K562 (cell line): ENCODE results near the gene LZTR1. TPM values are rescaled to one million over a fixed set of nuclear protein-coding genes. Genes with fewer than 3 reads are reported as not detected.

Experiments
- CAMTA2 ChIP-seq: fragments of 250-450 bp; sonication (Bioruptor Pico); conservative IDR thresholded peaks from 2 replicates; pipeline ENCODE4 v1.5.1; 2022
- CBX2 ChIP-seq: fragments of 200-600 bp; sonication (generic); IDR thresholded peaks from one replicate; pipeline ENCODE4 v1.6.1; 2012; ENCODE audit warnings: mild to moderate bottlenecking, low read length, inconsistent platforms; ENCODE audit not compliant: insufficient read depth, poor library complexity, severe bottlenecking
- CBX8 ChIP-seq: fragments of 200-600 bp; sonication (generic); IDR thresholded peaks from 2 replicates; pipeline ENCODE4 v1.6.1; 2012; ENCODE audit warnings: borderline replicate concordance, mixed run types, low read depth, mild to moderate bottlenecking, moderate library complexity, mixed read lengths, low read length, control low read depth, inconsistent platforms; ENCODE audit not compliant: poor library complexity, severe bottlenecking; ENCODE audit errors: extremely low read depth
- ELF2 ChIP-seq: fragments of 250-450 bp; sonication (Bioruptor Pico); IDR thresholded peaks from 2 replicates; pipeline ENCODE4 v1.5.0; 2021; ENCODE audit warnings: mild to moderate bottlenecking
- GATAD2A ChIP-seq: fragments of 450-650 bp; IDR thresholded peaks from 2 replicates; pipeline ENCODE4 v1.6.1; 2017
- MCM7 ChIP-seq, 2 experiments: fragments of 450-650 bp; IDR thresholded peaks; 2 replicates each; pipeline ENCODE4 v1.6.1; 2016 to 2018
- SMAD1 ChIP-seq: fragments of 150-350 bp; IDR thresholded peaks from 2 replicates; pipeline ENCODE4 v1.6.1; 2014; ENCODE audit warnings: low read length, low read depth; ENCODE audit not compliant: partially characterized antibody
- SMARCA4 ChIP-seq: fragments of 450-650 bp; IDR thresholded peaks from 2 replicates; pipeline ENCODE4 v1.6.1; 2016
- SMARCA5 ChIP-seq: fragments of 450-650 bp; IDR thresholded peaks from 2 replicates; pipeline ENCODE4 v1.6.1; 2016
- TAL1 ChIP-seq: fragments of 450-650 bp; IDR thresholded peaks from 2 replicates; pipeline ENCODE4 v1.6.1; 2016; ENCODE audit warnings: mild to moderate bottlenecking
- ZNF134 ChIP-seq: fragments of 250-450 bp; sonication (Bioruptor Pico); conservative IDR thresholded peaks from 2 replicates; pipeline ENCODE4 v1.4.0; 2020
- ZNF212 ChIP-seq: fragments of 450-650 bp; formaldehyde crosslinking; IDR thresholded peaks from 2 replicates; pipeline ENCODE4 v1.4.0; 2020; ENCODE audit warnings: mild to moderate bottlenecking
- ZNF431 ChIP-seq: sonication (generic); formaldehyde crosslinking; IDR thresholded peaks from 2 replicates; pipeline ENCODE4 v1.8.0; 2022; ENCODE audit warnings: mild to moderate bottlenecking, missing genetic modification reagents
- ZNF75A ChIP-seq: fragments of 450-650 bp; formaldehyde crosslinking; IDR thresholded peaks from 2 replicates; pipeline ENCODE4 v1.4.0; 2020; ENCODE audit warnings: mild to moderate bottlenecking
- ZNF764 ChIP-seq: fragments of 250-450 bp; sonication (Bioruptor Pico); IDR thresholded peaks from 2 replicates; pipeline ENCODE4 v1.4.0; 2020; ENCODE audit warnings: low read depth, mild to moderate bottlenecking, moderate library complexity
- ZNF79 ChIP-seq: fragments of 250-450 bp; sonication (Bioruptor Pico); IDR thresholded peaks from 2 replicates; pipeline ENCODE4 v1.4.0; 2020; ENCODE audit warnings: low read depth, mild to moderate bottlenecking, moderate library complexity
- polyA plus RNA-seq, 8 experiments: library from polyadenylated mRNA; depleted of rRNA in 4 of 8; stranded (reverse) in 5 of 8; unstranded in 3 of 8; fragments of >200 nt; fragmentation: Nextera tagmentation in 2 of 8; fragmentation: Illumina TruSeq in 1 of 8; extraction: Ambion mirVana in 2 of 8; extraction: Trizol in 1 of 8; gene quantifications; 2 replicates each; pipeline versions ENCODE4 v1.2.1 to v1.2.3, GENCODE V29; 2011 to 2014; ENCODE audit warnings: inconsistent platforms in 1 of 8, missing spikeins in 1 of 8
- total RNA-seq, 7 experiments: library from RNA; depleted of rRNA in 6 of 7; stranded (reverse); fragments of >200 nt in 6 of 7; fragmentation: Illumina TruSeq in 2 of 7; extraction: Trizol in 2 of 7; gene quantifications; 2 replicates each; pipeline versions ENCODE4 v1.2.1 to v1.2.3, GENCODE V29; 2011 to 2021; ENCODE audit warnings: low replicate concordance in 1 of 7
- TF ChIP-seq, protein P1 (sequence below): fragments of 250-450 bp; sonication (Bioruptor Pico); IDR thresholded peaks from 2 replicates; pipeline ENCODE4 v1.8.0; 2022; ENCODE audit warnings: inconsistent platforms, mild to moderate bottlenecking, moderate library complexity, borderline replicate concordance
- TF ChIP-seq, protein P2 (sequence below): fragments of 250-450 bp; sonication (Bioruptor Pico); IDR thresholded peaks from 2 replicates; pipeline ENCODE4 v1.5.0; 2020; ENCODE audit warnings: mild to moderate bottlenecking, borderline replicate concordance
- TF ChIP-seq, protein P3 (sequence below), 2 experiments: fragments of 450-650 bp; conservative IDR thresholded peaks; 2 replicates each; pipeline ENCODE4 v1.6.1; 2017; ENCODE audit warnings: mild to moderate bottlenecking in 2 of 2, moderate library complexity in 2 of 2
- TF ChIP-seq, protein P4 (sequence below): fragments of 450-650 bp; IDR thresholded peaks from 2 replicates; pipeline ENCODE4 v1.6.1; 2018; ENCODE audit warnings: mild to moderate bottlenecking, low read depth; ENCODE audit not compliant: partially characterized antibody
- TF ChIP-seq, protein P5 (sequence below): fragments of 250-450 bp; sonication (Bioruptor Pico); IDR thresholded peaks from 2 replicates; pipeline ENCODE4 v1.4.0; 2020; ENCODE audit warnings: mild to moderate bottlenecking, moderate library complexity

Gene LZTR1
- total and polyA plus RNA-seq, 9 of the 15 experiments (the other 6 are each of a cell fraction or from before 2014, with no cell fraction given) = 2.2 to 135 (median 63.0) TPM

DNA sequence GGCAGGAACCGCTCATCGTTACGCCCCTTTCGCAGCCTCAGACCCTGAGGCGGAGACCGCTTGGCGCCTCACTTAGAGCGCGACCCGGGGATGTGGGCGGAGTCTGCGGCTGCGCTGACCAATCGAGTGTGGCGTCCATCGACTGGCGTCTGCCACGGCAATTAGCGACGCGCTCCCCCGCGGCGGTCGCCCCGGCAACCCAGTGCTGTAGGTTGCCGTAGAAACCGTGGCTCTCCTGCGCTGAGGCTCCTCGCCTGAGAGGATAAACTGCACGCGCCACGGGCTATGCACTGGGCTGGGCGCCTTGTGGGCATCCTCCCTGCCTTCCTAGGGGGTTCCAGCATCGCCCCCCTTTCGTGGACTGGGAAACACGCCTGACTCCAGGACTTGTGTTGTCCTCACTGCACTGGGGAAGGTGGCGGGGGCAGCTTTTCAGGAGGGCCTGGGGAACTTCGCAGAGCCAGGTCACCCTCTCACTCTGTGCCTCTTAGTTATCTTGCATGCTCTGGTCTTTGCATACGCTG is 32.2 kb downstream of the LZTR1 start (continued):
- TF ChIP-seq, protein P1, sequence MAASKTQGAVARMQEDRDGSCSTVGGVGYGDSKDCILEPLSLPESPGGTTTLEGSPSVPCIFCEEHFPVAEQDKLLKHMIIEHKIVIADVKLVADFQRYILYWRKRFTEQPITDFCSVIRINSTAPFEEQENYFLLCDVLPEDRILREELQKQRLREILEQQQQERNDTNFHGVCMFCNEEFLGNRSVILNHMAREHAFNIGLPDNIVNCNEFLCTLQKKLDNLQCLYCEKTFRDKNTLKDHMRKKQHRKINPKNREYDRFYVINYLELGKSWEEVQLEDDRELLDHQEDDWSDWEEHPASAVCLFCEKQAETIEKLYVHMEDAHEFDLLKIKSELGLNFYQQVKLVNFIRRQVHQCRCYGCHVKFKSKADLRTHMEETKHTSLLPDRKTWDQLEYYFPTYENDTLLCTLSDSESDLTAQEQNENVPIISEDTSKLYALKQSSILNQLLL (CRISPR knock-in tag) = no peak
- TF ChIP-seq CBX2 (no peak), SMAD1 (no peak), MCM7 (IDR thresholded peaks at IDR 0.05) (no peak), ZNF764 (CRISPR knock-in tag) (no peak; the same call in 1 of the 2 replicates), ZNF212 (CRISPR knock-in tag) (no peak; the same call in 1 of the 2 replicates), GATAD2A (no peak), CAMTA2 (CRISPR knock-in tag) (no peak; the same call in 1 of the 2 replicates), SMARCA4 (no peak), ZNF75A (CRISPR knock-in tag) (0 out of 2 replicates have a peak, but pooled peaks have one; percentile 51), ZNF431 (CRISPR knock-in tag) (no peak), TAL1 (no peak), SMARCA5 (no peak), CBX8 (no peak), ELF2 (no peak), ZNF134 (CRISPR knock-in tag) (no peak), ZNF79 (no peak)
- TF ChIP-seq, protein P2, sequence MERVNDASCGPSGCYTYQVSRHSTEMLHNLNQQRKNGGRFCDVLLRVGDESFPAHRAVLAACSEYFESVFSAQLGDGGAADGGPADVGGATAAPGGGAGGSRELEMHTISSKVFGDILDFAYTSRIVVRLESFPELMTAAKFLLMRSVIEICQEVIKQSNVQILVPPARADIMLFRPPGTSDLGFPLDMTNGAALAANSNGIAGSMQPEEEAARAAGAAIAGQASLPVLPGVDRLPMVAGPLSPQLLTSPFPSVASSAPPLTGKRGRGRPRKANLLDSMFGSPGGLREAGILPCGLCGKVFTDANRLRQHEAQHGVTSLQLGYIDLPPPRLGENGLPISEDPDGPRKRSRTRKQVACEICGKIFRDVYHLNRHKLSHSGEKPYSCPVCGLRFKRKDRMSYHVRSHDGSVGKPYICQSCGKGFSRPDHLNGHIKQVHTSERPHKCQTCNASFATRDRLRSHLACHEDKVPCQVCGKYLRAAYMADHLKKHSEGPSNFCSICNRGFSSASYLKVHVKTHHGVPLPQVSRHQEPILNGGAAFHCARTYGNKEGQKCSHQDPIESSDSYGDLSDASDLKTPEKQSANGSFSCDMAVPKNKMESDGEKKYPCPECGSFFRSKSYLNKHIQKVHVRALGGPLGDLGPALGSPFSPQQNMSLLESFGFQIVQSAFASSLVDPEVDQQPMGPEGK (CRISPR knock-in tag) = 0 out of 2 replicates have a peak, but pooled peaks have one; percentile 61
- TF ChIP-seq, protein P3, sequence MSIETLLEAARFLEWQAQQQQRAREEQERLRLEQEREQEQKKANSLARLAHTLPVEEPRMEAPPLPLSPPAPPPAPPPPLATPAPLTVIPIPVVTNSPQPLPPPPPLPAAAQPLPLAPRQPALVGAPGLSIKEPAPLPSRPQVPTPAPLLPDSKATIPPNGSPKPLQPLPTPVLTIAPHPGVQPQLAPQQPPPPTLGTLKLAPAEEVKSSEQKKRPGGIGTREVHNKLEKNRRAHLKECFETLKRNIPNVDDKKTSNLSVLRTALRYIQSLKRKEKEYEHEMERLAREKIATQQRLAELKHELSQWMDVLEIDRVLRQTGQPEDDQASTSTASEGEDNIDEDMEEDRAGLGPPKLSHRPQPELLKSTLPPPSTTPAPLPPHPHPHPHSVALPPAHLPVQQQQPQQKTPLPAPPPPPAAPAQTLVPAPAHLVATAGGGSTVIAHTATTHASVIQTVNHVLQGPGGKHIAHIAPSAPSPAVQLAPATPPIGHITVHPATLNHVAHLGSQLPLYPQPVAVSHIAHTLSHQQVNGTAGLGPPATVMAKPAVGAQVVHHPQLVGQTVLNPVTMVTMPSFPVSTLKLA (conservative IDR thresholded peaks at IDR 0.05) = no peak
- TF ChIP-seq, protein P4, sequence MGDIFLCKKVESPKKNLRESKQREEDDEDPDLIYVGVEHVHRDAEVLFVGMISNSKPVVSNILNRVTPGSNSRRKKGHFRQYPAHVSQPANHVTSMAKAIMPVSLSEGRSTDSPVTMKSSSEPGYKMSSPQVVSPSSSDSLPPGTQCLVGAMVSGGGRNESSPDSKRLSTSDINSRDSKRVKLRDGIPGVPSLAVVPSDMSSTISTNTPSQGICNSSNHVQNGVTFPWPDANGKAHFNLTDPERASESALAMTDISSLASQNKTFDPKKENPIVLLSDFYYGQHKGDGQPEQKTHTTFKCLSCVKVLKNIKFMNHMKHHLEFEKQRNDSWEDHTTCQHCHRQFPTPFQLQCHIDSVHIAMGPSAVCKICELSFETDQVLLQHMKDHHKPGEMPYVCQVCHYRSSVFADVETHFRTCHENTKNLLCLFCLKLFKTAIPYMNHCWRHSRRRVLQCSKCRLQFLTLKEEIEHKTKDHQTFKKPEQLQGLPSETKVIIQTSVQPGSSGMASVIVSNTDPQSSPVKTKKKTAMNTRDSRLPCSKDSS = no peak
- TF ChIP-seq, protein P5, sequence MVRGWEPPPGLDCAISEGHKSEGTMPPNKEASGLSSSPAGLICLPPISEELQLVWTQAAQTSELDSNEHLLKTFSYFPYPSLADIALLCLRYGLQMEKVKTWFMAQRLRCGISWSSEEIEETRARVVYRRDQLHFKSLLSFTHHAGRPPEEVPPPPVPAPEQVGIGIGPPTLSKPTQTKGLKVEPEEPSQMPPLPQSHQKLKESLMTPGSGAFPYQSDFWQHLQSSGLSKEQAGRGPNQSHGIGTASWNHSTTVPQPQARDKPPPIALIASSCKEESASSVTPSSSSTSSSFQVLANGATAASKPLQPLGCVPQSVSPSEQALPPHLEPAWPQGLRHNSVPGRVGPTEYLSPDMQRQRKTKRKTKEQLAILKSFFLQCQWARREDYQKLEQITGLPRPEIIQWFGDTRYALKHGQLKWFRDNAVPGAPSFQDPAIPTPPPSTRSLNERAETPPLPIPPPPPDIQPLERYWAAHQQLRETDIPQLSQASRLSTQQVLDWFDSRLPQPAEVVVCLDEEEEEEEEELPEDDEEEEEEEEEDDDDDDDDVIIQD (CRISPR knock-in tag) = peak; percentile 94; the same call in 1 of the 2 replicates
